IPS DF 4.7 (cell line): ENCODE results near the gene FASTKD1.
"Not testable (repeated sequence)": the region's sequence is repeated elsewhere in the genome, so short reads cannot be mapped to it uniquely, and the experiment has no call there.

ENCODE experiments used
- DNase-seq: peaks from one replicate; pipeline ENCODE4 v3.0.0-alpha.2; 2013; ENCODE audit warnings: low spot score; ENCODE audit errors: extremely low read depth

The FASTKD1 gene

DNA sequence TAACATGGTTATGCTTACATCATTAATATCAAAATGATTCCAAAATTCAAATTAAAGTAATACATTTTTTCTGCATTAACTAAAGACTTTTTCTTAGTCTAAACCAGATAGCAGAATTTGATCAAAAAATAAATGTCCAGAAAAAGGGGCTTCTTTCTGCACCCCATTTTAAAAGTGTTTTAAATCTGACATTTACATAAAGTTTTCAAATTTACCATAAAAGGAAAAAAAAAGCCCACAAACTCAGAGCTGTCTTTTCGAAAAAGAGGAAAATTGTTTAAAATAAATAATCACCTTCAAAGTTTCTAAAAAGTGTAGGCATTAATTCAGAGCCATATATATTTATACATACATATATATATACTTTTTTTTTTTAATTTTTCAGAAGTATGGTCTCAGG is 1.5 kb downstream of the FASTKD1 start:
- no peak for DNase-seq

GRCh38 chr2:169571571-169571970 is 2.1 kb downstream of the FASTKD1 start:
- no peak for DNase-seq

DNA sequence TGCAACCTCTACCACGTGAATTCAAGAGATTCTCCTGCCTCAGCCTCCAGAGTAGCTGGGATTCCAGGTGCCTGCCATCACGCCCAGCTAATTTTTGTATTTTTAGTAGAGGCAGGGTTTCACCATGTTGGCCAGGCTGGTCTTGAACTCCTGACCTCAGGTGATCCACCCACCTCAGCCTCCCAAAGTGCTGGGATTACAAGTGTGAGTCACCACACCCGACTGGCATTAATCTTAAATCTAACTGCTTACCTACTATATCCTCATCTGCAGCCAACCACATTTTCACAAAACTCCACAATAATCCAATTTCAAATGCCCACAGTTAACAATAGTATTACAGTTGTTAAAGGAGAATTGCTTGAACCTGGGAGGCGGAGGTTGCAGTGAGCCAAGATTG is 2.9 kb downstream of the FASTKD1 start:
- DNase-seq = not testable (repeated sequence)

- DNase-seq = no peak
Measured at GRCh38 chr2:169569948-169570347, 3.7 kb downstream of the FASTKD1 start.

GRCh38 chr2:169565686-169566085 is 8.0 kb downstream of the FASTKD1 start:
- DNase-seq = no peak

DNA sequence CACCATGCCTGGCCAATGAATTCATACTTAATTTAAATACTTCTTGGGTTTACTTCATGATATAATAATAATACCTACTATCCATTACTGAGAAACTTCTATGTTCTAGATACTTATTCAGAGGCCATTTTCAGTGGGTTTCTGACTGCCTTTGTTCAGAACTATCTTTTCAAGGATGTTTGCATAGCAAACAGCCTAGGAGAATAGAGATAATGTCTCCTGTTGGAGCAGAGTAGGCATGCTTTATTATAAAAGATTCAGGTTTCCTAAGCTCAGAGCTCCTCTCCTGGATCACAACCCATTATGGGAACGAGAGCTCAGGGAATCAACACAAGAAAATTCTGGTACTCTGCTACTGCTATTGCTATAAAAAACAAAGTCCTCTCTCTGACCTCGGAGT is 11.1 kb downstream of the FASTKD1 start:
- no peak for DNase-seq

GRCh38 chr2:169562084-169562483 is 11.6 kb downstream of the FASTKD1 start:
- DNase-seq = not testable (repeated sequence)

DNA sequence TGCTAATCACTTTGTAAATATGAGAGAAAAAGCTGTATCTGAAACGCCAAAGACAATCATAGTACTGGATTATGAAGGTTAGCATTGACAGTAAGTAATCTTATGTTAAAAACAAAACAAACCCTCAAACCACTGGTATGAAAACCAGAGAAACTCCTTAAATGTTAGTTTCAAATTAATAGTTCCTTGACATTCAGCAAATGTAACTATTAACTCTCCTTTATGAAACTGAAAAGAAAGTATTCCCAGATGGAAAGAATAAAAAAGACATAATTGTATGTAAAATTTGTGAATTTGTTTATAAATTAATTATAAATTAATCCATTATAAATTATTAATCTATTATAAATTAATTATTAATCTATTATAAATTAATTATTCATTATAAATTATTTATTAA is 12.3 kb downstream of the FASTKD1 start:
- no peak for DNase-seq

DNA sequence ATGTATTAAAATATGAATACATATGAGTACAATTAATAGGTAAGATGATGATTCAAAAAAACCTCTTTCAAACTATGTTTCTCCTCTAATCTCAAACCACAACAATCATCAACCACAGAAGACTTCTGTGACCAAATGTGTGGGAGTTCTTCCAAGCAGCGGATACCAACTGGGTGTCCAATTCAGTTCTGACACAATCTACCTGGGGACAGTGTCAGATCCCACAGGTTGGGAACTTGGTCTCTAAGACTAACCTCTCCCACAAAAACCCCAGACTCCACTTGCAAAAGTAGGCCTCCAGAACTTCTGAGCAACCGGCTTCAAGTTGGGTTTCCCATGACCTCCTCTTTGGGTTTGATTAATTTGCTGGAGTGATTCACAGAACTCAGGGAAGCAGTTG is 26.9 kb downstream of the FASTKD1 start:
- no peak for DNase-seq

DNA sequence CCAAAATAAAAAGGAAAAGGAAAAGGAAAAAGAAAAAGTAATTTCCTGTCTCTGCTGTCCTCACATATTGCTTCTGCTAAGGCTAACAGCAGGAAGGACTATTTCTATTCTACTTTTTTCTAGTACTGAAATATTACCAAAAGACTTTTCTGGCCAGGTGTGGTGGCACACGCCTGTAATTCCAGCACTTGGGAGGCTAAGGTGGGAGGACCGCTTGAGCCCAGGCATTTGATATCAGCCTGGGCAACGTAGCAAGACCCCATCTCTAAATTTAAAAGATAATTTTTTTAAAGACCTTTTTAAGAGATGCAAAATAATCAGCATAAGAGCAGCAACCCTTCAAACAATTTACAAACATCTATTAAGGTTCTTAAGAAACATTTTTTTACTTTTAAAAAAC is 31.2 kb downstream of the FASTKD1 start:
- no peak for DNase-seq

DNA sequence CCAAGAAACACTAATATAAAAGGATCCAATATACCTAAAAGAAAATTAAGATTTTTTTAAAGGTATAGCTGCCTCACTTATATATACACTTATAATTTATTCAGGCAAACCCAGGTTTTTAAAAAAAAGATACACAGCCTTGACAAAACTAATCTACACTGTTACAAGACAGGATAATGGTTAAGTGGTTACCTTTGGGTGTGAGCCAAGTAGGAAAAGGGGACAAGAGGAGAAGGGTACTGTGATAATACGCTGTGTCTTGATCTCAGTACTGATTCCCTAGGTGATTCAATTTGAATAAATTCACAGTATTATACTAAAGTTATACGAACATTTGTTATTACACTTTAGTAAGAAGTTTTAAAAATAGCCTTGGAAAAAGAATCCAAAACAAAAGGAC is 33.5 kb downstream of the FASTKD1 start:
- DNase-seq = no peak

DNA sequence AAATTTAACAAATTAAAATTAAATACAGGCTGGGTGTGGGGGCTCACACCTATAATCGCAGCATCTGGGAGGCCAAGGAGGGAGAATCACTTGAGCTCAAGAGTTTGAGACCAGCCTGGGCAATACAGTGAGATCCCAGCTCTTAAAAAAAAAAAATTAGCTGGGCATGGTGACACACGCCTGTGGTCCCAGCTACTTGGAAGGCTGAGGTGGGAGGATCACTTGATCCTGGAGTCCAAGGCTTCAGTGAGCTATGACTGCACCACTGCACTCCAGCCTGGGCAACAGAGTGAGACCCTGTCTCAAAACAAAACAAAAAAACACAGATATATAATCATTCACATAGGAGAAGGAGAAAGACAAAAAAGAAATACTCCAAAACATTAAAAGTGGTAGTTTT is 34.2 kb downstream of the FASTKD1 start:
- DNase-seq = not testable (repeated sequence)

DNA sequence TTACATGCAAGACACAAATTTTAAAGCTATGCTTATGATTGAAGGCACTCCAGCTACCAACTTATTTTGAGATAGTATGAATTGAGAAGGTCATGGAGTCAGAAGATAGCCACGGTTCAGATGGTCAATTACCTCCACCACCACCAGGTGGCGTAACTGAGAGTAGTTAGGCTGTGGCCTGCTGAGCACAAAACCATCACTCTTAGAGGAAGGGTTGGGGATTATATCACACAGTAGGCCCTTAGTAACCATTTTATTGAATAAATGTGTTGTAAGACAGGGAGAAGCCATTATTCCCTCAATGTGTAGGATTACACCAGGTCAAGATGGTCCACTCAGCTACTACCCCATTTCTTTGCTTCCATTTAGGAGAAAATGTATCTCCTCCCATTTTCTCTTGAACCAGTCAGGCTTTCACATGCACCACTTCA is 45.4 kb downstream of the FASTKD1 start:
- peak; percentile 69 for DNase-seq

DNA sequence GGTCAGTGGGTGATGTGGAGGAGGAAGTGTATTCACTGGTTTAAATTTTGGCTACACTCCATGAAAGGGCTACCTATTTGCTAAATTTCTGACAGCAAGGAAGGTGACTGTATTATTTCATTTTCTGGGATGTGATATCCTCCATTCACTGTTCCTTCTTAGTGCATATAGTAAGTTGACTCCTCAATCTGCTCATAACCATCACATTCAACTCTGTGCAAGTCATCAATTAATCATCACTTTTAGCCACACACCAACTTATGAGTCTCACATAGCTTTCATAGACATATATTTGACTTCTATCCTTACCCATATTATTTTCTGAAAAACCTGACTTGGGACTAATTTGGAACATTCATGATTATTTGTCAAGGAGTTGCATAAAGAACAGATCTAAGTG is 47.2 kb downstream of the FASTKD1 start:
- DNase-seq = no peak

- DNase-seq = no peak
Measured at GRCh38 chr2:169525434-169525833, 48.2 kb downstream of the FASTKD1 start.

- DNase-seq = no peak
Measured at GRCh38 chr2:169523681-169524080, 50.0 kb downstream of the FASTKD1 start.

DNA sequence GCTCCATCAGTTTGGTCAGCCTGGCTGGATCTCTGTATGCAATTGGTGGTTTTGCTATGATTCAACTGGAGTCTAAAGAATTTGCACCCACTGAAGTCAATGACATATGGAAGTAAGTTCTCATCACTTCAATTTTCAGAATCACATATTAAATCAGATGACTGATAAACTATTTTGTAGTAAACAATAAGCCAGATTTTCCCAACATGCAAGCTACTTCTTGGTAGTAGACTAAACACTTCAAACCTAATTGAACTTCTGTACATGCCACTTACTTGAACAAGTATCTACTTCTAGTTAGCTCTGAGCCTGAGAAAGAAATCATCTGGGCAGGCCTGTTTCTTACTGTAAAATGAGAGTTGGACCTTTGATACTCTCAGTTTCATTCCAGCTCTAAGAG is 52.8 kb downstream of the FASTKD1 start:
- DNase-seq = no peak

DNA sequence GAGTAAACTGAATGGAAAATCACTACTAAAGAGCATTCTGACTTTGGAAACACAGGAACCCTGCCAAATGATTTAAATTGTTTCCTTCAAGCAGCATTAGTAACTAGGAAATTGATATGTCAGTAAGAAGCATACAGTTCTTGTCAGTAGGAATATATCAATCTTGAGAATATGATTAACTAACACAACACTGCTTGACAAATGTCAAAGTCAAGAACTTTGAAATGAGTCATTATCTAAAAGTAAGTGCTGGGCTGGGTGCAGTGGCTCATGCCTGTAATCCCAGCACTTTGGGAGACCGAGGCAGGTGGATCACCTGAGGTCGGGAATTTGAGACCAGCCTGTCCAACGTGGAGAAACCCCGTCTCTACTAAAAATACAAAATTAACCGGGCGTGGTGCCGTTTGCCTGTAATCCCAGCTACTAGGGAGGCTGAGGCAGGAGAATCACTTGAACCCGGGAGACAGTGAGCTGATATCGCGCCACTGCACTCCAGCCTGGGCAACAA is 57.1 kb downstream of the FASTKD1 start:
- DNase-seq = not testable (repeated sequence)

DNA sequence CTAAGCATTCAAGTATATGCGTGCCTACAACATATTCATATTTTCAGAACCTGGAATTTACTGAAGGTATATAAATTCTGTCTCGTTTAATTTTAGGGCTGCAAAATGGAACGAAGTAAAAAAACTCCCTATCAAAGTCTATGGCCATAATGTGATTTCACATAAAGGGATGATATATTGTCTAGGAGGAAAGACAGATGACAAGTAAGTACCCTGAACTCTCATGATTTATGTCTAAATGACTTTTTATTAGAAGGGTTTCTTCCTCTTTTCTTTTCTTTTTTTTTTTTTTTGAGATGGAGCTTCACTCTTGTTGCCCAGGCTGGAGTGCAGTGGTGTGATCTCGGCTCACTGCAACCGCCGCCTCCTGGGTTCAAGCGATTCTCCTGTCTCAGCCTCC is 58.9 kb downstream of the FASTKD1 start:
- DNase-seq = not testable (repeated sequence)

DNA sequence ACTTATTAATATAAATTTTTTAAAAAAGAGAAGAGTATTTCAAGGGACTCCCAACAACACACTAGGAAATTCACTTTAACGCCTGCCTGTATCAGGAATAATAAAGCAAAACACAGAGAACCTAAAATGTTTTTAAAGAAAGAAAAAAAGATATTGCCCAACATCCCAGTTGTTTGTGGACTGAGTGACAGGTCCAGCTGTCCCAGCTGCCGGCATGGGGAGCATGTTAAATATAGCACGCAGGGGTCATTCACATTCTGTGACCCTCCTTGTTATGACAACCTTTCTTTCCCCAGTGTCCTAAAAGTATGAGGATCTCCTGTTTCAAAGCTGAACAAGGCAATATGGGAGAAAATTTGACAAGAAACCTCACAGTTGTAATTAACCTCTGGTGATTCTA is 59.7 kb downstream of the FASTKD1 start:
- no peak for DNase-seq

- DNase-seq = no peak
Measured at GRCh38 chr2:169513094-169513493, 60.6 kb downstream of the FASTKD1 start.

GRCh38 chr2:169512525-169512924 is 61.1 kb downstream of the FASTKD1 start:
- DNase-seq = no peak

GRCh38 chr2:169511818-169512217 is 61.8 kb downstream of the FASTKD1 start:
- DNase-seq = no peak

GRCh38 chr2:169510496-169510895 is 63.2 kb downstream of the FASTKD1 start:
- no peak for DNase-seq
